H9 (cell line): ENCODE data around the gene PPP5C. TPM values are rescaled to one million over a fixed set of nuclear protein-coding genes. Genes with fewer than 3 reads are reported as not detected.

Experiments used
- DNase-seq: peaks from one replicate; pipeline ENCODE4 v3.0.0-alpha.2; 2017
- H2AFZ ChIP-seq: one replicate; pipeline ENCODE4 v1.6.1; 2013; ENCODE audit warnings: mild to moderate bottlenecking, low read length, control low read depth, moderate library complexity
- H2AK5ac ChIP-seq: 2 replicates; pipeline ENCODE4 v1.6.1; 2013; ENCODE audit warnings: low read length, control low read depth, mixed read lengths; ENCODE audit not compliant: insufficient read length
- H2BK120ac ChIP-seq: one replicate; pipeline ENCODE4 v1.6.1; 2013; ENCODE audit warnings: low read depth, mild to moderate bottlenecking, low read length, control low read depth, inconsistent platforms; ENCODE audit not compliant: poor library complexity, severe bottlenecking
- H2BK12ac ChIP-seq: 2 replicates; pipeline ENCODE4 v1.6.1; 2013; ENCODE audit warnings: low read length, control low read depth, mixed read lengths, low read depth; ENCODE audit not compliant: insufficient read length
- H2BK15ac ChIP-seq: 2 replicates; pipeline ENCODE4 v1.6.1; 2013; ENCODE audit warnings: low read depth, low read length, control low read depth
- H2BK20ac ChIP-seq: one replicate; pipeline ENCODE4 v1.6.1; 2013; ENCODE audit warnings: low read depth, mild to moderate bottlenecking, low read length, control low read depth, inconsistent platforms; ENCODE audit not compliant: poor library complexity, severe bottlenecking
- H2BK5ac ChIP-seq: 2 replicates; pipeline ENCODE4 v1.6.1; 2013; ENCODE audit warnings: low read length, control low read depth, mixed read lengths; ENCODE audit not compliant: insufficient read length
- H3K14ac ChIP-seq: 2 replicates; pipeline ENCODE4 v1.6.1; 2013; ENCODE audit warnings: low read length, control low read depth; ENCODE audit not compliant: insufficient read depth
- H3K18ac ChIP-seq: 2 replicates; pipeline ENCODE4 v1.6.1; 2013; ENCODE audit warnings: low read depth, mild to moderate bottlenecking, mixed read lengths, low read length, control low read depth; ENCODE audit not compliant: insufficient read length
- H3K23ac ChIP-seq: 2 replicates; pipeline ENCODE4 v1.6.1; 2013; ENCODE audit warnings: low read length, control low read depth, mixed read lengths, low read depth; ENCODE audit not compliant: insufficient read length
- H3K23me2 ChIP-seq: 2 replicates; pipeline ENCODE4 v1.6.1; 2013; ENCODE audit warnings: low read depth, mild to moderate bottlenecking, mixed read lengths, low read length, control low read depth; ENCODE audit not compliant: insufficient read length, poor library complexity, severe bottlenecking
- H3K27ac ChIP-seq: 2 replicates; pipeline ENCODE4 v1.5.1; 2013; ENCODE audit warnings: low read length, control low read depth, mixed read lengths, low read depth; ENCODE audit not compliant: insufficient read length
- H3K27me3 ChIP-seq: 2 replicates; pipeline ENCODE4 v1.6.1; 2013; ENCODE audit warnings: low read length, control low read depth, inconsistent platforms; ENCODE audit not compliant: insufficient read depth
- H3K4ac ChIP-seq: 2 replicates; pipeline ENCODE4 v1.6.1; 2013; ENCODE audit warnings: low read depth, mild to moderate bottlenecking, control low read depth, inconsistent platforms, low read length, moderate library complexity
- H3K4me1 ChIP-seq: 2 replicates; pipeline ENCODE4 v1.6.1; 2013; ENCODE audit warnings: low read length, control low read depth, inconsistent platforms; ENCODE audit not compliant: insufficient read depth
- H3K4me2 ChIP-seq: 2 replicates; pipeline ENCODE4 v1.6.1; 2013; ENCODE audit warnings: low read length, control low read depth, mixed read lengths; ENCODE audit not compliant: insufficient read length, insufficient read depth
- H3K56ac ChIP-seq: 2 replicates; pipeline ENCODE4 v1.6.1; 2013; ENCODE audit warnings: low read depth, mild to moderate bottlenecking, mixed read lengths, low read length, control low read depth; ENCODE audit not compliant: insufficient read length
- H3K79me1 ChIP-seq: 2 replicates; pipeline ENCODE4 v1.6.1; 2013; ENCODE audit warnings: low read depth, mild to moderate bottlenecking, moderate library complexity, low read length, control low read depth, inconsistent platforms; ENCODE audit not compliant: insufficient read depth, poor library complexity, severe bottlenecking
- H3K79me2 ChIP-seq: 2 replicates; pipeline ENCODE4 v1.6.1; 2013; ENCODE audit warnings: low read length, control low read depth, inconsistent platforms; ENCODE audit not compliant: insufficient read depth
- H3K9ac ChIP-seq: 2 replicates; pipeline ENCODE4 v1.6.1; 2013; ENCODE audit warnings: low read length, control low read depth, mixed read lengths; ENCODE audit not compliant: insufficient read length; ENCODE audit errors: extremely low read depth
- H3K9me3 ChIP-seq: one replicate; pipeline ENCODE4 v1.6.1; 2013; ENCODE audit warnings: low read depth, low read length, inconsistent platforms; ENCODE audit not compliant: control insufficient read depth
- H3T11ph ChIP-seq: one replicate; pipeline ENCODE4 v1.6.1; 2013; ENCODE audit warnings: mild to moderate bottlenecking, low read length, control low read depth, inconsistent platforms
- H4K20me1 ChIP-seq: one replicate; pipeline ENCODE4 v1.6.1; 2013; ENCODE audit not compliant: control insufficient read depth, insufficient read length, insufficient read depth
- H4K5ac ChIP-seq: 2 replicates; pipeline ENCODE4 v1.6.1; 2013; ENCODE audit warnings: low read depth, mild to moderate bottlenecking, mixed read lengths, low read length, control low read depth; ENCODE audit not compliant: insufficient read length
- H4K8ac ChIP-seq: replicated peaks from 2 replicates; pipeline ENCODE4 v1.6.1; 2013; ENCODE audit warnings: low read length, control low read depth, mixed read lengths, low read depth; ENCODE audit not compliant: insufficient read length
- H4K91ac ChIP-seq: 2 replicates; pipeline ENCODE4 v1.6.1; 2013; ENCODE audit warnings: low read depth, mild to moderate bottlenecking, moderate library complexity, mixed read lengths, low read length, control low read depth; ENCODE audit not compliant: insufficient read length
- H3K27ac Mint-ChIP-seq, 3 experiments: 2 replicates in 2 of 3; 3 replicates in 1 of 3; pipeline ENCODE4 v1.8.0; 2020 to 2021; ENCODE audit warnings: mixed read lengths in 3 of 3, mild to moderate bottlenecking in 1 of 3, moderate library complexity in 1 of 3
- H3K27me3 Mint-ChIP-seq: 2 replicates; pipeline ENCODE4 v1.8.0; 2021; ENCODE audit warnings: low read depth, mild to moderate bottlenecking, moderate library complexity, mixed read lengths
- H3K36me3 Mint-ChIP-seq, 3 experiments: 2 replicates in 2 of 3; 3 replicates in 1 of 3; pipeline ENCODE4 v1.8.0; 2020 to 2021; ENCODE audit warnings: low read depth in 3 of 3, mixed read lengths in 3 of 3; ENCODE audit not compliant: insufficient read depth in 1 of 3
- H3K4me1 Mint-ChIP-seq, 2 experiments: 2 replicates each; pipeline ENCODE4 v1.8.0; 2020; ENCODE audit warnings: mixed read lengths in 2 of 2
- H3K4me3 Mint-ChIP-seq, 2 experiments: 2 replicates in 1 of 2; 3 replicates in 1 of 2; pipeline ENCODE4 v1.8.0; 2020 to 2021; ENCODE audit warnings: mild to moderate bottlenecking in 2 of 2, mixed read lengths in 2 of 2, moderate library complexity in 1 of 2
- H3K9me3 Mint-ChIP-seq, 2 experiments: 2 replicates in 1 of 2; 3 replicates in 1 of 2; pipeline ENCODE4 v1.8.0; 2020; ENCODE audit warnings: mild to moderate bottlenecking in 2 of 2, mixed read lengths in 2 of 2, moderate library complexity in 1 of 2
- CTCF ChIP-seq: fragments of 200-600 bp; sonication (generic); conservative IDR thresholded peaks from 3 replicates; pipeline ENCODE4 v1.8.0; 2021; ENCODE audit warnings: antibody characterized with exemption, mild to moderate bottlenecking
- WGBS: extraction: QIAGEN DNeasy Blood & Tissue Kit; methylation state at CpG from one replicate; pipeline ENCODE4 v1.1.7; 2013; ENCODE audit warnings: missing lambda C conversion rate, low lambda C conversion rate, mixed read lengths; ENCODE audit not compliant: insufficient read length; ENCODE audit errors: extremely low coverage; 5-methylcytosine and 5-hydroxymethylcytosine counted together
- total RNA-seq: library from RNA; stranded (reverse); gene quantifications from 2 replicates; pipeline ENCODE4 v1.2.1, GENCODE V29; 2021

The PPP5C gene
- total RNA-seq, 1 experiment from 2014 or later = 108 TPM

- H3K27ac Mint-ChIP-seq = peak overlapping the region in 2 of 3 experiments; percentile 93 to 98; a peak in 3 of 7 replicates
- H3K4me3 Mint-ChIP-seq = peak overlapping the region; percentile 97
- no peak for DNase-seq
- H4K5ac ChIP-seq = no peak overlapping the region
- H3K9me3 Mint-ChIP-seq = peaks cover 0 to 2% of the 10 kb centered on the region in 2 experiments; a peak in 2 of 5 replicates
- WGBS = no CpG with 5 or more reads among the region's 3 CpGs
- no peak overlapping the region for H2BK20ac ChIP-seq
- no peak overlapping the region for H3T11ph ChIP-seq
- H3K9me3 ChIP-seq = no peaks in the 10 kb centered on the region
- H3K23ac ChIP-seq = no peak overlapping the region
- H2BK12ac ChIP-seq = no peak overlapping the region
- H3K4me1 Mint-ChIP-seq = peaks cover 42 to 54% of the 10 kb centered on the region in 2 experiments
- peaks cover 3% of the 10 kb centered on the region for H3K79me1 ChIP-seq
- H3K36me3 Mint-ChIP-seq = peaks cover 10 to 23% (median 22%) of the 10 kb centered on the region in 3 experiments; a peak in 6 of 7 replicates
- no peak overlapping the region for H2BK15ac ChIP-seq
- H2AK5ac ChIP-seq = no peak overlapping the region
- peak overlapping the region; percentile 65 for H3K4me2 ChIP-seq
- no peak overlapping the region for H2BK120ac ChIP-seq
- no peak overlapping the region for H3K56ac ChIP-seq
- no peak overlapping the region for H3K9ac ChIP-seq
- no peak overlapping the region for H3K27ac ChIP-seq
- H4K91ac ChIP-seq = no peak overlapping the region
- H4K8ac ChIP-seq = no peak overlapping the region
- peaks cover 18% of the 10 kb centered on the region; the same call in 1 of the 2 replicates for H3K79me2 ChIP-seq
- H3K4me1 ChIP-seq = peaks cover 3% of the 10 kb centered on the region; the same call in 1 of the 2 replicates
- TF ChIP-seq CTCF = no peak
- H3K4ac ChIP-seq = no peak overlapping the region
- H3K14ac ChIP-seq = no peak overlapping the region
- no peak overlapping the region for H2AFZ ChIP-seq
- no peaks in the 10 kb centered on the region for H3K27me3 ChIP-seq
- H3K27me3 Mint-ChIP-seq = no peaks in the 10 kb centered on the region
- H3K18ac ChIP-seq = no peak overlapping the region
- H2BK5ac ChIP-seq = no peak overlapping the region
- peaks cover 8% of the 10 kb centered on the region for H3K23me2 ChIP-seq
- H4K20me1 ChIP-seq = no peaks in the 10 kb centered on the region
These were observed 641 bp downstream of the PPP5C start for GRCh38 chr19:46347572-46347883.
